SU-DHL-6 (cell line): Measurements from ENCODE around the gene OLFM2.

Source experiments
- EZH2phosphoT487 ChIP-seq: fragments of 200-600 bp; sonication (generic), shearing (Covaris generic); conservative IDR thresholded peaks from 2 replicates; pipeline ENCODE4 v1.6.1; 2018; ENCODE audit warnings: mild to moderate bottlenecking, antibody characterized with exemption, low read length, moderate library complexity, mixed read lengths
- TF ChIP-seq, protein P1 (sequence below): fragments of 200-600 bp; sonication (generic); IDR thresholded peaks from one replicate; pipeline ENCODE4 v1.5.1; 2017; ENCODE audit warnings: antibody characterized with exemption, mild to moderate bottlenecking, low read length, moderate library complexity; ENCODE audit not compliant: insufficient read depth, poor library complexity, severe bottlenecking

DNA sequence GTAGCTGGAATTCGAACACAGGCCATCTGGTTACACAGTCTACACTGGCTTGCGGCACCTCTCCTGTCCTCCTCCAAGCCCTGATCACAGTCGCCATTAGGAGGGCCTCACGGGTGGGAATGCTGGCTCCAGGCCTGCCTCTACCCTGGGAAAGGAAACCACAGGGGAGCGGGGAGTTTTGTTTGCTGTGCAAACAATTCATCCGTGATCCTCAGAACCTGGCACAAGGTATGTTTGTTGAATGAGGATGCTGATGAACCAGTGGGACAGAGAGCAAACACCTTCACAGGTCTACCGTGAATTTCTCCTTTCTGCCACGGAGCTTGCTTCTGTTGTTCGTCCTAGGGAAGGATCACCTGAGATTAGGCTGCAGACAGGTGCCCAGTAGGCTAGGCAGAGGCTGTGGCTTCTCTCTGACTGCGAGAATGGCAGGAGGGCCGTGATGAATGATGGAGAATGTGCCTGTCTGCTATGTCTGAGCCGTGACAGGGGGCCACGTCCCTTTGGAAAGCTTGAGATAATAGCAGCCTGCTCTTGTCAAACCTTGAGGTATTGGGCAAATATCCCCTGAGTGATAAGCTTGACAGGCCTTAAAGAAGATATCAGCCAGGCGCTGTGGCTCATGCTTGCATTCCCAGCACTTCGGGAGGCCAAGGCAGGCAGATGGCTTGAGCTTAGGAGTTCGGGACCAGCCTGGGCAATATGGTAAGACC lies 64.5 kb downstream of the OLFM2 start:
- TF ChIP-seq, protein P1, sequence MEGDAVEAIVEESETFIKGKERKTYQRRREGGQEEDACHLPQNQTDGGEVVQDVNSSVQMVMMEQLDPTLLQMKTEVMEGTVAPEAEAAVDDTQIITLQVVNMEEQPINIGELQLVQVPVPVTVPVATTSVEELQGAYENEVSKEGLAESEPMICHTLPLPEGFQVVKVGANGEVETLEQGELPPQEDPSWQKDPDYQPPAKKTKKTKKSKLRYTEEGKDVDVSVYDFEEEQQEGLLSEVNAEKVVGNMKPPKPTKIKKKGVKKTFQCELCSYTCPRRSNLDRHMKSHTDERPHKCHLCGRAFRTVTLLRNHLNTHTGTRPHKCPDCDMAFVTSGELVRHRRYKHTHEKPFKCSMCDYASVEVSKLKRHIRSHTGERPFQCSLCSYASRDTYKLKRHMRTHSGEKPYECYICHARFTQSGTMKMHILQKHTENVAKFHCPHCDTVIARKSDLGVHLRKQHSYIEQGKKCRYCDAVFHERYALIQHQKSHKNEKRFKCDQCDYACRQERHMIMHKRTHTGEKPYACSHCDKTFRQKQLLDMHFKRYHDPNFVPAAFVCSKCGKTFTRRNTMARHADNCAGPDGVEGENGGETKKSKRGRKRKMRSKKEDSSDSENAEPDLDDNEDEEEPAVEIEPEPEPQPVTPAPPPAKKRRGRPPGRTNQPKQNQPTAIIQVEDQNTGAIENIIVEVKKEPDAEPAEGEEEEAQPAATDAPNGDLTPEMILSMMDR: no peak
- no peak for TF ChIP-seq EZH2phosphoT487
